Measurements from ENCODE around the gene LSMEM2. TPM values are rescaled to one million over a fixed set of nuclear protein-coding genes. Genes with fewer than 3 reads are reported as not detected.

Gene LSMEM2
- total and polyA plus RNA-seq, 2 of the 8 experiments (the other 6 are each of a cell fraction or from before 2014, with no cell fraction given) = 0.58 to 0.68 TPM

DNA sequence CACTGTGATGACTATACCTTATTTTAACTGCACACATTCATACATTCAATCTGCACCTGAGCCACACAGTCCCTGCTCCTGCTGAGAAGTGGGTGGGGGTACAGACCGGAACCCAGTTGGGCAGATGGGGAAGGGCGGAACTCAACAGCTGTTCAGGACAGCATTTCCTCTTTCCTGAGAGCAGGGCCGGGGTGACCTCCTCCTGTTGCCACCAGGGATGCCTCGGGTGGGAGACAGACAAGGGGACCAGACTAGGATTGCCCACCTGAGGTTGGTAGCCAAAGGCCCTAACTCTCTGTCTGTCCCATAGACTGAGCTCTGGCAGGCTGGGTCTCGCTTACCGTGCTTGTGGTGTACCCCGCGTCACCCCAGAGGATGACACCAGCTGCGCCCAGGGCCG is 39.7 kb downstream of the LSMEM2 start (continued):
- TF ChIP-seq RAD21 (IDR thresholded peaks at IDR 0.05 in 1 of 2, conservative IDR thresholded peaks at IDR 0.05 in 1 of 2; ENCODE audit: low read depth in 2 of 2, low read length in 2 of 2) (no peak), HDAC2 (IDR thresholded peaks at IDR 0.05; ENCODE audit: borderline replicate concordance in 1 of 2, low read depth in 2 of 2, low read length in 2 of 2) (no peak), RNF2 (IDR thresholded peaks at IDR 0.05; ENCODE audit: borderline replicate concordance, low read depth, low read length, missing control alignments, poor library complexity, severe bottlenecking) (no peak)
- TF ChIP-seq, protein P1, sequence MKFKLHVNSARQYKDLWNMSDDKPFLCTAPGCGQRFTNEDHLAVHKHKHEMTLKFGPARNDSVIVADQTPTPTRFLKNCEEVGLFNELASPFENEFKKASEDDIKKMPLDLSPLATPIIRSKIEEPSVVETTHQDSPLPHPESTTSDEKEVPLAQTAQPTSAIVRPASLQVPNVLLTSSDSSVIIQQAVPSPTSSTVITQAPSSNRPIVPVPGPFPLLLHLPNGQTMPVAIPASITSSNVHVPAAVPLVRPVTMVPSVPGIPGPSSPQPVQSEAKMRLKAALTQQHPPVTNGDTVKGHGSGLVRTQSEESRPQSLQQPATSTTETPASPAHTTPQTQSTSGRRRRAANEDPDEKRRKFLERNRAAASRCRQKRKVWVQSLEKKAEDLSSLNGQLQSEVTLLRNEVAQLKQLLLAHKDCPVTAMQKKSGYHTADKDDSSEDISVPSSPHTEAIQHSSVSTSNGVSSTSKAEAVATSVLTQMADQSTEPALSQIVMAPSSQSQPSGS (IDR thresholded peaks at IDR 0.05; ENCODE audit: low read length) = no peak
- TF ChIP-seq, protein P2, sequence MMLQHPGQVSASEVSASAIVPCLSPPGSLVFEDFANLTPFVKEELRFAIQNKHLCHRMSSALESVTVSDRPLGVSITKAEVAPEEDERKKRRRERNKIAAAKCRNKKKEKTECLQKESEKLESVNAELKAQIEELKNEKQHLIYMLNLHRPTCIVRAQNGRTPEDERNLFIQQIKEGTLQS (IDR thresholded peaks at IDR 0.05; ENCODE audit: insufficient read depth, low read depth, low read length) = no peak
